ENCODE measurements around the gene ST6GAL2.

DNA sequence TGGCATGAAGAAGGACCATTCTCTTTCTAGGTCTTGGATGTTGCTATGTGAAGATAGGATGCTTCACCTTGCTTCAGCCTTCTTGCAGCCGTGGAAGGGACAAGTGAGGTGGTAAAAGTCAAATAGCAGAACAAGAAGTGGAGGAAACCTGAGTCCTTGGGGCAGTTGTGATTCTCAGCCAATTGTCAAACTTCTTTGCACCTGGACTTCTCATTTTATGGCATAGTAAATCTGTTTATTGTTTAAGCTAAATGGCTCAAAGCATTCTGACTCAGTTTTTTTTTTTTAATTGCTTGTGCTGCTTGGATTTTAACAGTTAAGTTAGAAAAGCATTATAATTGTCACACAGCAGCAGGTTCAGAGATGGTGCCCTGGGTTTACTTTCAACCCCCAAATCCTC is 33.0 kb upstream of the ST6GAL2 start:
- TF ChIP-seq POLR2A (IDR thresholded peaks at IDR 0.05; ENCODE audit: control extremely low read depth in 1 of 2, low read depth in 2 of 2, low read length in 2 of 2) (no peak), CREB1 (IDR thresholded peaks at IDR 0.05) (no peak), GABPA (IDR thresholded peaks at IDR 0.05; ENCODE audit: borderline replicate concordance, insufficient read depth, low read length) (no peak), SP1 (IDR thresholded peaks at IDR 0.05; ENCODE audit: low read depth, low read length) (no peak), HDAC6 (IDR thresholded peaks at IDR 0.05; ENCODE audit: low read depth, low read length) (no peak), CEBPB (IDR thresholded peaks at IDR 0.05; ENCODE audit: low read depth, low read length) (no peak), EP300 (IDR thresholded peaks at IDR 0.05; ENCODE audit: borderline replicate concordance in 1 of 2, low read depth in 2 of 2, low read length in 2 of 2) (no peak), TBP (IDR thresholded peaks at IDR 0.05; ENCODE audit: low read depth, low read length) (no peak), CTBP2 (IDR thresholded peaks at IDR 0.05; ENCODE audit: borderline replicate concordance, insufficient read depth, insufficient read length, low read length) (no peak), EZH2 (IDR thresholded peaks at IDR 0.05; ENCODE audit: low read depth, low read length, severe bottlenecking) (no peak), POLR2AphosphoS5 (IDR thresholded peaks at IDR 0.05; ENCODE audit: low read depth, low read length) (no peak)
- TF ChIP-seq, protein P1, sequence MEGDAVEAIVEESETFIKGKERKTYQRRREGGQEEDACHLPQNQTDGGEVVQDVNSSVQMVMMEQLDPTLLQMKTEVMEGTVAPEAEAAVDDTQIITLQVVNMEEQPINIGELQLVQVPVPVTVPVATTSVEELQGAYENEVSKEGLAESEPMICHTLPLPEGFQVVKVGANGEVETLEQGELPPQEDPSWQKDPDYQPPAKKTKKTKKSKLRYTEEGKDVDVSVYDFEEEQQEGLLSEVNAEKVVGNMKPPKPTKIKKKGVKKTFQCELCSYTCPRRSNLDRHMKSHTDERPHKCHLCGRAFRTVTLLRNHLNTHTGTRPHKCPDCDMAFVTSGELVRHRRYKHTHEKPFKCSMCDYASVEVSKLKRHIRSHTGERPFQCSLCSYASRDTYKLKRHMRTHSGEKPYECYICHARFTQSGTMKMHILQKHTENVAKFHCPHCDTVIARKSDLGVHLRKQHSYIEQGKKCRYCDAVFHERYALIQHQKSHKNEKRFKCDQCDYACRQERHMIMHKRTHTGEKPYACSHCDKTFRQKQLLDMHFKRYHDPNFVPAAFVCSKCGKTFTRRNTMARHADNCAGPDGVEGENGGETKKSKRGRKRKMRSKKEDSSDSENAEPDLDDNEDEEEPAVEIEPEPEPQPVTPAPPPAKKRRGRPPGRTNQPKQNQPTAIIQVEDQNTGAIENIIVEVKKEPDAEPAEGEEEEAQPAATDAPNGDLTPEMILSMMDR (IDR thresholded peaks at IDR 0.05; ENCODE audit: control extremely low read depth in 1 of 3, insufficient read depth in 1 of 3, low read depth in 1 of 3, low read length in 3 of 3): no peak
- TF ChIP-seq, protein P2, sequence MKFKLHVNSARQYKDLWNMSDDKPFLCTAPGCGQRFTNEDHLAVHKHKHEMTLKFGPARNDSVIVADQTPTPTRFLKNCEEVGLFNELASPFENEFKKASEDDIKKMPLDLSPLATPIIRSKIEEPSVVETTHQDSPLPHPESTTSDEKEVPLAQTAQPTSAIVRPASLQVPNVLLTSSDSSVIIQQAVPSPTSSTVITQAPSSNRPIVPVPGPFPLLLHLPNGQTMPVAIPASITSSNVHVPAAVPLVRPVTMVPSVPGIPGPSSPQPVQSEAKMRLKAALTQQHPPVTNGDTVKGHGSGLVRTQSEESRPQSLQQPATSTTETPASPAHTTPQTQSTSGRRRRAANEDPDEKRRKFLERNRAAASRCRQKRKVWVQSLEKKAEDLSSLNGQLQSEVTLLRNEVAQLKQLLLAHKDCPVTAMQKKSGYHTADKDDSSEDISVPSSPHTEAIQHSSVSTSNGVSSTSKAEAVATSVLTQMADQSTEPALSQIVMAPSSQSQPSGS (IDR thresholded peaks at IDR 0.05; ENCODE audit: low read length): no peak

Data from H1 (cell line).